HCT116 (cell line): ENCODE data around the gene GOLPH3L. TPM values are rescaled to one million over a fixed set of nuclear protein-coding genes. Genes with fewer than 3 reads are reported as not detected.

Source experiments
- ATAC-seq: fragments of 200-7000 bp; cut with Tn5 transposase; 2 replicates; pipeline ENCODE4 v1.9.1; 2020; ENCODE audit warnings: mild to moderate bottlenecking, moderate library complexity
- BruUV-seq: library from RNA; stranded (reverse); fragments of 400-500 nt; replicated peaks from 2 replicates; lab custom pipeline; 2021; lab: Mats Ljungman, UMichigan
- CTCF ChIA-PET: fragments of 300-600 bp; sonication (Branson Sonifier 250); formaldehyde crosslinking; loops from one replicate; lab custom pipeline; 2021; ENCODE audit warnings: antibody characterized with exemption; lab: Charles Lee
- POLR2A ChIA-PET: fragments of 300-600, 350-600 bp; sonication (Branson Sonifier 250); formaldehyde crosslinking; loops from one replicate; lab custom pipeline; 2021; ENCODE audit warnings: antibody characterized with exemption; lab: Charles Lee
- RAD21 ChIA-PET, 2 experiments: fragments of 300-600 bp; sonication (Branson Sonifier 250); formaldehyde crosslinking; loops; one replicate each; lab custom pipeline; 2023; ENCODE audit warnings: low total read pairs in 2 of 2; ENCODE audit not compliant: uncharacterized antibody in 2 of 2, unreplicated experiment in 2 of 2, low non-redundant PET in 1 of 2; lab: Charles Lee
- DNase-seq: peaks from one replicate; pipeline ENCODE4 v3.0.0-alpha.2; 2010; ENCODE audit warnings: low read depth, low spot score
- H2AFZ ChIP-seq: fragments of 200-600 bp; shearing (Covaris generic), sonication (generic); 2 replicates; pipeline ENCODE4 v1.6.1; 2017; ENCODE audit warnings: low read depth, mixed run types, mixed read lengths, antibody characterized with exemption, low read length; ENCODE audit not compliant: poor library complexity, severe bottlenecking
- H3K27ac ChIP-seq: 2 replicates; pipeline ENCODE4 v1.5.1; 2012; ENCODE audit warnings: low read depth, low read length
- H3K27me3 ChIP-seq: fragments of 200-600 bp; sonication (generic); 2 replicates; pipeline ENCODE4 v1.6.1; 2016; ENCODE audit warnings: mixed run types, low read length, mixed read lengths; ENCODE audit not compliant: insufficient read depth
- H3K36me3 ChIP-seq, 2 experiments: fragments of 200-500 bp in 1 of 2; fragments of 200-600 bp in 1 of 2; sonication (Bioruptor generic) in 1 of 2; sonication (generic) in 1 of 2; 2 replicates each; pipeline versions ENCODE4 v1.5.1 to v1.6.1; 2014 to 2016; ENCODE audit warnings: low read length in 2 of 2, inconsistent platforms in 1 of 2, mixed read lengths in 1 of 2, mixed run types in 1 of 2; ENCODE audit not compliant: insufficient read depth in 2 of 2, control insufficient read depth in 1 of 2
- H3K4me1 ChIP-seq, 2 experiments: fragments of 200-600 bp in 1 of 2; sonication (generic) in 1 of 2; 2 replicates each; pipeline versions ENCODE4 v1.5.1 to v1.6.1; 2012 to 2017; ENCODE audit warnings: low read length in 2 of 2, inconsistent platforms in 1 of 2, mild to moderate bottlenecking in 1 of 2, mixed read lengths in 1 of 2, mixed run types in 1 of 2, moderate library complexity in 1 of 2; ENCODE audit not compliant: insufficient read depth in 2 of 2, control insufficient read depth in 1 of 2
- H3K4me2 ChIP-seq: fragments of 200-600 bp; sonication (generic); 2 replicates; pipeline ENCODE4 v1.6.1; 2017; ENCODE audit warnings: mixed run types, low read length, mixed read lengths
- H3K4me3 ChIP-seq, 2 experiments: fragments of 200-600 bp in 1 of 2; sonication (generic) in 1 of 2; replicated peaks in 1 of 2; 2 replicates each; pipeline ENCODE4 v1.5.1; 2011 to 2016; ENCODE audit warnings: low read length in 2 of 2, control low read depth in 1 of 2, low read depth in 1 of 2, mild to moderate bottlenecking in 1 of 2, mixed read lengths in 1 of 2, mixed run types in 1 of 2
- H3K79me2 ChIP-seq: fragments of 200-600 bp; sonication (generic); 2 replicates; pipeline ENCODE4 v1.6.1; 2017; ENCODE audit warnings: mild to moderate bottlenecking, mixed run types, low read length, moderate library complexity, mixed read lengths; ENCODE audit not compliant: insufficient read depth
- H3K9ac ChIP-seq: fragments of 200-600 bp; sonication (generic); 2 replicates; pipeline ENCODE4 v1.6.1; 2016; ENCODE audit warnings: low read length, mixed read lengths
- H3K9me2 ChIP-seq: fragments of 200-600 bp; sonication (generic), shearing (Covaris generic); 2 replicates; pipeline ENCODE4 v1.6.1; 2017; ENCODE audit warnings: mixed run types, mild to moderate bottlenecking, moderate library complexity; ENCODE audit not compliant: insufficient read depth
- H3K9me3 ChIP-seq, 2 experiments: fragments of 200-500 bp in 1 of 2; fragments of 200-600 bp in 1 of 2; sonication (Bioruptor generic) in 1 of 2; sonication (generic) in 1 of 2; 2 replicates each; pipeline ENCODE4 v1.6.1; 2014 to 2017; ENCODE audit warnings: low read length in 2 of 2, mixed read lengths in 2 of 2, inconsistent platforms in 1 of 2, low read depth in 1 of 2, mild to moderate bottlenecking in 1 of 2, mixed run types in 1 of 2, moderate library complexity in 1 of 2; ENCODE audit not compliant: control insufficient read depth in 1 of 2, insufficient read depth in 1 of 2
- H4K20me1 ChIP-seq: fragments of 200-600 bp; sonication (generic), shearing (Covaris generic); 2 replicates; pipeline ENCODE4 v1.6.1; 2017; ENCODE audit warnings: mixed run types, mild to moderate bottlenecking, moderate library complexity; ENCODE audit not compliant: insufficient read depth
- CEBPB ChIP-seq: IDR thresholded peaks from 2 replicates; pipeline ENCODE4 v1.6.1; 2012; ENCODE audit warnings: low read depth
- CTCF ChIP-seq, 3 experiments: fragments of 200-600 bp in 1 of 3; sonication (generic) in 1 of 3; IDR thresholded peaks in 2 of 3; conservative IDR thresholded peaks in 1 of 3; 2 replicates each; pipeline ENCODE4 v1.5.1; 2012 to 2017; ENCODE audit warnings: low read depth in 2 of 3, low read length in 2 of 3, antibody characterized with exemption in 1 of 3, borderline replicate concordance in 1 of 3, control low read depth in 1 of 3, mild to moderate bottlenecking in 1 of 3, mixed read lengths in 1 of 3, mixed run types in 1 of 3, moderate library complexity in 1 of 3; ENCODE audit not compliant: insufficient read depth in 1 of 3
- EGR1 ChIP-seq: IDR thresholded peaks from 2 replicates; pipeline ENCODE4 v1.6.1; 2012; ENCODE audit warnings: low read depth
- EZH2 ChIP-seq: fragments of 200-600 bp; sonication (generic); IDR thresholded peaks from 2 replicates; pipeline ENCODE4 v1.6.1; 2017; ENCODE audit warnings: antibody characterized with exemption, mixed run types
- EZH2phosphoT487 ChIP-seq: fragments of 200-600 bp; IDR thresholded peaks from 2 replicates; pipeline ENCODE4 v1.6.1; 2018; ENCODE audit warnings: antibody characterized with exemption, borderline replicate concordance
- FOSL1 ChIP-seq: IDR thresholded peaks from 2 replicates; pipeline ENCODE4 v1.6.1; 2012; ENCODE audit warnings: low read depth
- MAX ChIP-seq: IDR thresholded peaks from 2 replicates; pipeline ENCODE4 v1.6.1; 2012
- POLR2A ChIP-seq: IDR thresholded peaks from 2 replicates; pipeline ENCODE4 v1.7.0; 2011; ENCODE audit warnings: borderline replicate concordance; ENCODE audit not compliant: insufficient read depth, insufficient read length; ENCODE audit errors: extremely low read depth
- POLR2AphosphoS5 ChIP-seq: IDR thresholded peaks from 2 replicates; pipeline ENCODE4 v1.6.1; 2011; ENCODE audit warnings: mild to moderate bottlenecking, low read depth, low read length, moderate library complexity
- RAD21 ChIP-seq: IDR thresholded peaks from 2 replicates; pipeline ENCODE4 v1.6.1; 2012; ENCODE audit warnings: low read depth, mild to moderate bottlenecking
- SRF ChIP-seq: IDR thresholded peaks from 2 replicates; pipeline ENCODE4 v1.6.1; 2012; ENCODE audit warnings: low read depth
- TCF7L2 ChIP-seq: IDR thresholded peaks from 2 replicates; pipeline ENCODE4 v1.7.0; 2011; ENCODE audit warnings: borderline replicate concordance, inconsistent platforms; ENCODE audit not compliant: insufficient read depth, insufficient read length; ENCODE audit errors: extremely low read depth
- YY1 ChIP-seq: IDR thresholded peaks from 2 replicates; pipeline ENCODE4 v1.6.1; 2011; ENCODE audit warnings: low read length, low read depth, moderate library complexity, mild to moderate bottlenecking; ENCODE audit not compliant: insufficient replicate concordance; ENCODE audit errors: extremely low read depth
- ZNF274 ChIP-seq: fragments of 200-500 bp; sonication (Bioruptor generic); IDR thresholded peaks from 2 replicates; pipeline ENCODE4 v1.6.1; 2014; ENCODE audit warnings: mild to moderate bottlenecking, low read depth, low read length, inconsistent platforms
- intact Hi-C: fragments of 100-400 bp; cut with micrococcal nuclease; formaldehyde crosslinking; loops from 2 replicates; pipeline ENCODE4 v1.10.0; 2022
- total RNA-seq: library from RNA; stranded (reverse); gene quantifications from one replicate; pipeline ENCODE4 v1.2.1, GENCODE V29; 2021; ENCODE audit not compliant: unreplicated experiment
- TF ChIP-seq, protein P1 (sequence below): IDR thresholded peaks from 2 replicates; pipeline ENCODE4 v1.6.1; 2012

GOLPH3L gene
- total RNA-seq, 1 experiment from 2014 or later: 28.0 TPM

GRCh38 chr1:150683914-150684313 lies 13.0 kb downstream of the GOLPH3L start (continued):
- no peak for TF ChIP-seq YY1

GRCh38 chr1:150678988-150679387 lies 18.0 kb downstream of the GOLPH3L start:
- no TSS peak for BruUV-seq
- Histone ChIP-seq H3K79me2 (no peaks in the 10 kb centered on the region), H3K9me2 (no peaks in the 10 kb centered on the region), H2AFZ (no peak overlapping the region), H3K9ac (no peak overlapping the region), H3K4me2 (no peak overlapping the region), H3K36me3 (peaks cover 0 to 7% of the 10 kb centered on the region in 2 experiments; a peak in 2 of 4 replicates), H4K20me1 (no peaks in the 10 kb centered on the region), H3K27ac (no peak overlapping the region), H3K9me3 (no peaks in the 10 kb centered on the region), H3K27me3 (no peaks in the 10 kb centered on the region), H3K4me1 (no peaks in the 10 kb centered on the region), H3K4me3 (no peak overlapping the region)
- no peak for ATAC-seq
- ChIA-PET POLR2A (no interaction called here), CTCF (no interaction called here), RAD21 (no interaction called here)
- intact Hi-C loops: no loop called here
- no peak for DNase-seq
- TF ChIP-seq FOSL1: no peak
- TF ChIP-seq RAD21: no peak
- TF ChIP-seq EZH2phosphoT487: no peak
- TF ChIP-seq ZNF274: no peak
- TF ChIP-seq, protein P1, sequence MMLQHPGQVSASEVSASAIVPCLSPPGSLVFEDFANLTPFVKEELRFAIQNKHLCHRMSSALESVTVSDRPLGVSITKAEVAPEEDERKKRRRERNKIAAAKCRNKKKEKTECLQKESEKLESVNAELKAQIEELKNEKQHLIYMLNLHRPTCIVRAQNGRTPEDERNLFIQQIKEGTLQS: no peak
- TF ChIP-seq POLR2A: no peak
- TF ChIP-seq TCF7L2: no peak
- no peak for TF ChIP-seq CEBPB
- no peak for TF ChIP-seq EGR1
- TF ChIP-seq MAX: no peak
- TF ChIP-seq EZH2: no peak
- no peak for TF ChIP-seq SRF
- no peak for TF ChIP-seq POLR2AphosphoS5
- TF ChIP-seq CTCF (IDR thresholded peaks at IDR 0.05 in 2 of 3, conservative IDR thresholded peaks at IDR 0.05 in 1 of 3; ENCODE audit: borderline replicate concordance in 1 of 3, insufficient read depth in 1 of 3, low read depth in 2 of 3, low read length in 2 of 3): no peak
